ENCODE data around the gene GPR141. TPM values are rescaled to one million over a fixed set of nuclear protein-coding genes. Genes with fewer than 3 reads are reported as not detected.
A peak's percentile ranks its signal among the peaks of the same experiment; 100 is the strongest.

The GPR141 gene
- total RNA-seq, 2 experiments from 2014 or later = not detected

GRCh38 chr7:37753398-37754050, 70.0 kb downstream of the GPR141 start:
- H3K27ac Mint-ChIP-seq = no peak overlapping the region
- no peak overlapping the region for H3K4me3 Mint-ChIP-seq
- no peak for DNase-seq
- H3K36me3 Mint-ChIP-seq (ENCODE audit: low read depth) = no peaks in the 10 kb centered on the region
- ChIA-PET POLR2A (no interaction called here), CTCF (no interaction called here)
- peaks cover 12% of the 10 kb centered on the region for H3K4me1 Mint-ChIP-seq (ENCODE audit: low read depth)
- no peak for ATAC-seq
- no peaks in the 10 kb centered on the region for H3K9me3 Mint-ChIP-seq (ENCODE audit: insufficient read depth)
- peaks cover 28% of the 10 kb centered on the region for H3K27me3 Mint-ChIP-seq (ENCODE audit: low read depth)

GRCh38 chr7:37756797-37757551, 73.4 kb downstream of the GPR141 start:
- ChIA-PET POLR2A (no interaction called here), CTCF (interaction anchor here (0.5 kb wide), 1 partner anchor 40 kb away, joined by 3 read pairs; no protein-coding TSS in a partner anchor)
- Mint-ChIP-seq H3K27ac (no peak overlapping the region), H3K4me3 (no peak overlapping the region), H3K4me1 (ENCODE audit: low read depth) (peaks cover 12% of the 10 kb centered on the region), H3K9me3 (ENCODE audit: insufficient read depth) (no peaks in the 10 kb centered on the region), H3K27me3 (ENCODE audit: low read depth) (peaks cover 42% of the 10 kb centered on the region), H3K36me3 (ENCODE audit: low read depth) (no peaks in the 10 kb centered on the region)
- DNase-seq (no peak), ATAC-seq (no peak)

GRCh38 chr7:37757563-37757962, 74.0 kb downstream of the GPR141 start:
- CTCF ChIA-PET = no interaction called here
- H3K9me3 Mint-ChIP-seq (ENCODE audit: insufficient read depth) = no peaks in the 10 kb centered on the region
- peaks cover 38% of the 10 kb centered on the region for H3K27me3 Mint-ChIP-seq (ENCODE audit: low read depth)
- ATAC-seq (no peak), DNase-seq (no peak)
- peaks cover 12% of the 10 kb centered on the region for H3K4me1 Mint-ChIP-seq (ENCODE audit: low read depth)
- H3K27ac Mint-ChIP-seq = no peak overlapping the region
- H3K4me3 Mint-ChIP-seq = no peak overlapping the region
- POLR2A ChIA-PET = no interaction called here
- H3K36me3 Mint-ChIP-seq (ENCODE audit: low read depth) = no peaks in the 10 kb centered on the region

- CTCF ChIA-PET = no interaction called here
- Mint-ChIP-seq H3K4me3 (no peak overlapping the region), H3K27me3 (ENCODE audit: low read depth) (peaks cover 35% of the 10 kb centered on the region), H3K36me3 (ENCODE audit: low read depth) (no peaks in the 10 kb centered on the region), H3K4me1 (ENCODE audit: low read depth) (peaks cover 12% of the 10 kb centered on the region), H3K9me3 (ENCODE audit: insufficient read depth) (no peaks in the 10 kb centered on the region), H3K27ac (no peak overlapping the region)
- POLR2A ChIA-PET = no interaction called here
- ATAC-seq (no peak), DNase-seq (no peak)
Observed at GRCh38 chr7:37758501-37759045, 75.0 kb downstream of the GPR141 start.

GRCh38 chr7:37759526-37759925, 76.0 kb downstream of the GPR141 start:
- Mint-ChIP-seq H3K27me3 (ENCODE audit: low read depth) (peaks cover 31% of the 10 kb centered on the region), H3K9me3 (ENCODE audit: insufficient read depth) (no peaks in the 10 kb centered on the region), H3K4me1 (ENCODE audit: low read depth) (peaks cover 12% of the 10 kb centered on the region), H3K36me3 (ENCODE audit: low read depth) (no peaks in the 10 kb centered on the region), H3K4me3 (no peak overlapping the region), H3K27ac (no peak overlapping the region)
- ChIA-PET POLR2A (no interaction called here), CTCF (no interaction called here)
- DNase-seq = no peak
- ATAC-seq = no peak

GRCh38 chr7:37765421-37765829, 81.9 kb downstream of the GPR141 start:
- CTCF ChIA-PET = interaction anchor here (1.6 kb wide), 1 partner anchor 68 kb away, joined by 4 read pairs; no protein-coding TSS in a partner anchor
- peaks cover 5% of the 10 kb centered on the region for H3K27me3 Mint-ChIP-seq (ENCODE audit: low read depth)
- DNase-seq (no peak), ATAC-seq (no peak)
- H3K36me3 Mint-ChIP-seq (ENCODE audit: low read depth) = no peaks in the 10 kb centered on the region
- POLR2A ChIA-PET = no interaction called here
- H3K4me3 Mint-ChIP-seq = no peak overlapping the region
- peaks cover 16% of the 10 kb centered on the region for H3K4me1 Mint-ChIP-seq (ENCODE audit: low read depth)
- H3K9me3 Mint-ChIP-seq (ENCODE audit: insufficient read depth) = no peaks in the 10 kb centered on the region
- H3K27ac Mint-ChIP-seq = no peak overlapping the region

- CTCF ChIA-PET = interaction anchor here (1.6 kb wide), 1 partner anchor 68 kb away, joined by 4 read pairs; no protein-coding TSS in a partner anchor
- no peaks in the 10 kb centered on the region for H3K36me3 Mint-ChIP-seq (ENCODE audit: low read depth)
- POLR2A ChIA-PET = no interaction called here
- DNase-seq (peak; percentile 26), ATAC-seq (no peak)
- H3K4me3 Mint-ChIP-seq = no peak overlapping the region
- peaks cover 16% of the 10 kb centered on the region for H3K4me1 Mint-ChIP-seq (ENCODE audit: low read depth)
- H3K9me3 Mint-ChIP-seq (ENCODE audit: insufficient read depth) = no peaks in the 10 kb centered on the region
- H3K27me3 Mint-ChIP-seq (ENCODE audit: low read depth) = peaks cover 2% of the 10 kb centered on the region
- H3K27ac Mint-ChIP-seq = peak overlapping the region; percentile 40
Observed at GRCh38 chr7:37765872-37766525, 82.4 kb downstream of the GPR141 start.

GRCh38 chr7:37768611-37769010, 85.0 kb downstream of the GPR141 start:
- H3K9me3 Mint-ChIP-seq (ENCODE audit: insufficient read depth) = no peaks in the 10 kb centered on the region
- no peak overlapping the region for H3K27ac Mint-ChIP-seq
- H3K4me3 Mint-ChIP-seq = no peak overlapping the region
- no peaks in the 10 kb centered on the region for H3K36me3 Mint-ChIP-seq (ENCODE audit: low read depth)
- peaks cover 6% of the 10 kb centered on the region for H3K27me3 Mint-ChIP-seq (ENCODE audit: low read depth)
- DNase-seq = no peak
- CTCF ChIA-PET = no interaction called here
- H3K4me1 Mint-ChIP-seq (ENCODE audit: low read depth) = peaks cover 19% of the 10 kb centered on the region
- POLR2A ChIA-PET = no interaction called here
- ATAC-seq = no peak

GRCh38 chr7:37769291-37769690, 85.7 kb downstream of the GPR141 start:
- no peaks in the 10 kb centered on the region for H3K9me3 Mint-ChIP-seq (ENCODE audit: insufficient read depth)
- CTCF ChIA-PET = no interaction called here
- H3K4me1 Mint-ChIP-seq (ENCODE audit: low read depth) = peaks cover 19% of the 10 kb centered on the region
- DNase-seq = no peak
- no peaks in the 10 kb centered on the region for H3K36me3 Mint-ChIP-seq (ENCODE audit: low read depth)
- H3K27ac Mint-ChIP-seq = no peak overlapping the region
- H3K27me3 Mint-ChIP-seq (ENCODE audit: low read depth) = peaks cover 6% of the 10 kb centered on the region
- ATAC-seq = no peak
- no peak overlapping the region for H3K4me3 Mint-ChIP-seq
- POLR2A ChIA-PET = no interaction called here

GRCh38 chr7:37769726-37770125, 86.2 kb downstream of the GPR141 start:
- CTCF ChIA-PET = no interaction called here
- H3K36me3 Mint-ChIP-seq (ENCODE audit: low read depth) = no peaks in the 10 kb centered on the region

GRCh38 chr7:37770838-37771237, 87.3 kb downstream of the GPR141 start:
- H3K27me3 Mint-ChIP-seq (ENCODE audit: low read depth) = peaks cover 6% of the 10 kb centered on the region
- ATAC-seq (no peak), DNase-seq (no peak)
- ChIA-PET POLR2A (no interaction called here), CTCF (no interaction called here)
- H3K9me3 Mint-ChIP-seq (ENCODE audit: insufficient read depth) = no peaks in the 10 kb centered on the region
- no peak overlapping the region for H3K27ac Mint-ChIP-seq
- H3K36me3 Mint-ChIP-seq (ENCODE audit: low read depth) = no peaks in the 10 kb centered on the region
- H3K4me1 Mint-ChIP-seq (ENCODE audit: low read depth) = peaks cover 13% of the 10 kb centered on the region
- H3K4me3 Mint-ChIP-seq = no peak overlapping the region

More at GRCh38 chr7:37769726-37770125, 86.2 kb downstream of the GPR141 start:
- ATAC-seq (no peak), DNase-seq (no peak)
- Mint-ChIP-seq H3K27me3 (ENCODE audit: low read depth) (peaks cover 6% of the 10 kb centered on the region), H3K4me3 (no peak overlapping the region), H3K9me3 (ENCODE audit: insufficient read depth) (no peaks in the 10 kb centered on the region), H3K27ac (no peak overlapping the region), H3K4me1 (ENCODE audit: low read depth) (peaks cover 19% of the 10 kb centered on the region)
- POLR2A ChIA-PET = no interaction called here

- peaks cover 6% of the 10 kb centered on the region for H3K27me3 Mint-ChIP-seq (ENCODE audit: low read depth)
- no peak for ATAC-seq
- no peak overlapping the region for H3K4me3 Mint-ChIP-seq
- no peaks in the 10 kb centered on the region for H3K36me3 Mint-ChIP-seq (ENCODE audit: low read depth)
- DNase-seq = no peak
- peaks cover 8% of the 10 kb centered on the region for H3K4me1 Mint-ChIP-seq (ENCODE audit: low read depth)
- CTCF ChIA-PET = no interaction called here
- H3K27ac Mint-ChIP-seq = no peak overlapping the region
- no peaks in the 10 kb centered on the region for H3K9me3 Mint-ChIP-seq (ENCODE audit: insufficient read depth)
- POLR2A ChIA-PET = no interaction called here
Observed at GRCh38 chr7:37771342-37771741, 87.8 kb downstream of the GPR141 start.

Data from activated CD8-positive, alpha-beta T cell treated with anti-CD3 and anti-CD28 coated beads, Interleukin-2, amount 10 ng/mL, durations not matched to agents 7 days and 5 days (primary cell).